NCI-H2107 treated with DMSO at 0.1 percent for 48 hours (cell line): ENCODE data around the gene CNTN4.
"Not testable (repeated sequence)": the region's sequence is repeated elsewhere in the genome, so short reads cannot be mapped to it uniquely, and the experiment has no call there.

Source experiments
- DNase-seq: peaks from one replicate; lab custom pipeline; 2025; ENCODE audit not compliant: unreplicated experiment; lab: John Stamatoyannopoulos, UW

Gene CNTN4

GRCh38 chr3:2883283-2883682 is 784.6 kb downstream of the CNTN4 start:
- DNase-seq, result no peak

GRCh38 chr3:2888592-2888991 is 789.9 kb downstream of the CNTN4 start:
- DNase-seq, result no peak

- DNase-seq, result no peak
These were observed 791.1 kb downstream of the CNTN4 start for GRCh38 chr3:2889736-2890135.

DNA sequence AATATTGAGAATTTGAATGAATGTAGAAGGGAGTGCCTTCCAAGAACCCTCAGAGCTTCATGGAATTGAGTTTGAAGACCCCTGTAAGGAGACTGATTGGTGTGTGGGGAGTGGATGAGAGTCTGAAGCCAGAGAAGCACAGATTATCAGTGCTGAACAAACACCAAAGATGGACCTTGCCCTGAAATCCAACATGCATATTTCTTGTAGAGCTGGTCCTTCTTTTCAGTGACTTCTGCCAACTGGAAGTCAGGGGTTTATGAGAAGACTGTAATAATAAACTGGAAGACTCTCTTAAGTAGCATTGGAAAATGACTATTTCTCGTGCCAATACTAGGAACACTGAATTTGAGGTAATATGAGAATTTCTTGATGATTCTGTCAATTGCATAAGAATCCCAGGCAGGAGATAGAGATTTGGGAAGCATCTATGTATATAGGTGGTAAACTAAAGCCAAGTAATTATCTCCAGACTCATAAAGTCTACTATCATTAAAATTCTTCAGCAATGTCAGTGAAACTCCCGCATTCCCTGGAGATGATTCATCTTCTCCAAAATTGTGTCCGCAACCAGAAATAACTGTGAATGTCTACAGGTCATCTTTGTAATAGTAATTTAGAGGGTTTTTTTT is 797.8 kb downstream of the CNTN4 start:
- DNase-seq, result no peak

DNA sequence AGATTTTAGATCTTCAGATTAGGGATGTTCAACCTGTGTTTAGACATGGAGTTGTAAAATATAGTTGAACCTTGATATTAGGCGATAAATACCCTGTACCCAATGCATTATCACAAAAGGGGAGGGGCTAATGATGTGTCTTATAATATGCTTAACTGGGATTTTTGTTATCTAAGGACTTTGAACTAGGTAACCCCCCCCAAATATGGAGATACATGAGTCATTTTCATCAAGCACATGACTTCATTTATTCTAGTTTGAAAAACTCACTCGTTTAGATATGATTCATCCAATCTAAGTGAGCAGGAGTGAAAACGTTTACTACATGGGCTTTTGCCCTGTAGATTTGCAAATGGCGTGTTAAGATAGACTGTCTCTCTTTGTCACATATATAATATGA is 799.2 kb downstream of the CNTN4 start:
- DNase-seq, result no peak

GRCh38 chr3:2898591-2899353 is 800.1 kb downstream of the CNTN4 start:
- DNase-seq, result no peak

GRCh38 chr3:2904054-2904453 is 805.4 kb downstream of the CNTN4 start:
- DNase-seq, result no peak

DNA sequence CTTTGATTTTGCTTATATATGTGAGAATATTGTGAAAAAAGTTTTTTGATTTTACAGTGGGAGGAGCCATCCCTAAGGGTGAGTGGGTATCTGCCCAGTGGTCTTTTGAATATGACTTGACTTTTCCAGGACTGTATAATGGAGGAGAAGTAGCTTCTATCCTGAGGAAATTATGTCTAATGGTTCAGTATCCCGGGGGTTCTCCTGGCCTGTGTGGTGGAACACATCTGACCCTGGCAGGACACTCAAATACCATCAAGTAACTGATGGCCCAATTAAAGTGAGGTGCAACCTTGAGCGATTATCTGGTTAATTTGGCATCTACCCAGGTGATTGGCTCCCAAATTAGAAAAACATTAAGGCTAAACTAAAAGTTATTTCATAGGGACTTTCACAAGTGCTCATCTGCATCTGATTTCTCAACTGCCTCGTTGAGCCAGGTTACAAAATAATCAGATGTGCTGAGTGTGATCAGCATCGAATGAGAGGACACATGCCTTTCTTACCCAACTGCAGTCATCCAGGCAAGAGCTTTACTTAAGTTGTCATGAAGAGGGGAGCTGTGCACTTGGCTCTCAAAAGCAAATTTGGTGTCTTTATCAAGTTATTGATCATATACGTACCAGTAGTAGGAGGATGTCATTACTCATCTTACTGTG is 810.2 kb downstream of the CNTN4 start:
- no peak for DNase-seq

GRCh38 chr3:2910997-2911396 is 812.3 kb downstream of the CNTN4 start:
- DNase-seq, result no peak

DNA sequence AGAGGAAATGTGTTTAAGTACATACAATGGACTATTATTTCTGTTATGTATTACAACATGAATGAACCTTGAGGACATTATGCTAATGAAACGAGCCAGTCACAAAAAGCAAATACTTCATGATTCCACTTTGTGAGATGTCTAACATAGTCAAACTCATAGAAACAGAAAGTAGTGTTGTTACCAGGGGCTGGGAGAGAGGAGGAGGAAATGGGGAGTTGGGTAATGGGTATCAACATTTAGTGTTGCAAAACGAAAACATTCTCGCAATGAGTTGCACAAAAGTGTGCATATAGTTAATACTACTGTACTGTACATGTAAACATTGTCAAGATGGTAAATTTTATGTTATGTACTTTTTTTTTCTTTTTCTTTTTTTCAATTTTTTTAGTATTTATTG is 817.2 kb downstream of the CNTN4 start:
- DNase-seq, result no peak

DNA sequence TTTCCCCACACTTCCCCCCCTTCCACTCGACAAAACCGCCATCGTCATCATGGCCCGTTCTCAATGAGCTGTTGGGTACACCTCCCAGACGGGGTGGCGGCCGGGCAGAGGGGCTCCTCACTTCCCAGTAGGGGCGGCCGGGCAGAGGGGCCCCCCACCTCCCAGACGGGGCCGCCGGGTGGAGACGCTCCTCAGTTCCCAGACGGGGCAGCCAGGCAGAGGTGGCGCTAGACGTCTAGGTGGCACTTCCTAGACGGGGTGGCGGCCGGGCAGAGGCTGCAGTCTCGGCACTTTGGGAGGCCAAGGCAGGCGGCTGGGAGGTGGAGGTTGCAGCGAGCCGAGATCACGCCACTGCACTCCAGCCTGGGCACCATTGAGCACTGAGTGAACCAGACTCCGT is 818.0 kb downstream of the CNTN4 start:
- DNase-seq, result not testable (repeated sequence)

DNA sequence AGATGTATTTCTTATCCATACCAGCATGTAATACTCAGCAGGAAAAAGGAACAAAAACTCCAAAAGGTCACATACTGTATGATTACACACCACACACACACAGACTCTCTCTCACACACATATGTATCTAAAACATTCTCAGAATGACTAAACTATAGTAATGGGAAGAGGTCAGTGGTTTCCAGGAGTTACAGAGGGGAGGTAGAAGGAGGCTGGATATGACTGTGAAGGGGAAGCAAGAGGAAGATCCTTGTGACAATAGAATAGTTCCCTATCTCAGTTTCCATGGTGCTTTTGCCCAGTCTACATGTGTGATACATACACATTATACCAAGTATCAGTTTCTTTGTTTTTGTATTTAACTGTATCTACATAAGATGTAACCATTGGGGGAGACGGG is 821.4 kb downstream of the CNTN4 start:
- DNase-seq, result no peak

DNA sequence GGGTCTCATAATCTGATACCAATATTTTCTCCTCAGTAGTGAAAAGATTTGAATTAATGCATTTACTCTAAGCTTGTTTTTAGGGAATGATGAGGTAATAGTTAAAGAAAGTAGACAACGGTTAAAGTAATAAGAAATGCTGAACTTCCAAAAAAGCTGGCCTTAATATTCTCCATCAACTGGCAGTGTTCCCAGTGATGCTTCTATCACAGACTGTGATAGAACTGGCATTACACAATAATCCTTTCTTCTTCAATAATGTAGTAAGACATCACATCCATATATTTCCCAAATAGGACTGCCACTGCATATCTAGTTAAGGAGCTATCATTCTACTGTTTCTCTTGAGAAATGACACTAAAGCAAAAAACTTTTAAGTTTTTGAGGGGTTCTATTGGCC is 822.8 kb downstream of the CNTN4 start:
- DNase-seq, result no peak

DNA sequence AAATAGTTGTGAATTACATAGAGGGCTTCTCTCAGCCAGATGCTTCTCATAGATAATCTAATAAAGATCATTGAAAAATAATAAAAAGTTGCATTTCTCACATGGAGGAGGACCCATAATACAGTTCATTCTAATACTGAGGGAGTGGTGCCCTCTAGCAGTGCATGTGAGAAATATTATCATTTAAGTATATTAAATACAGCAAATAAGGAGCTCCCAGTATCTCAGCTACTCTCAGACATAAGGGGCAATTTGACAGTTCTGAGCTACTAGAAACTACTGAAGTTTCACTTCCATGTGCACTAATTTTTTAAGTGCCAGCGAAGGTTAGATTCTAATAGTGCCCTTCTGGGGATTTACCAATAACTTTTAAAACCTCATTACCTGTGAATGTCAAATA is 823.2 kb downstream of the CNTN4 start:
- DNase-seq, result peak; percentile 2

DNA sequence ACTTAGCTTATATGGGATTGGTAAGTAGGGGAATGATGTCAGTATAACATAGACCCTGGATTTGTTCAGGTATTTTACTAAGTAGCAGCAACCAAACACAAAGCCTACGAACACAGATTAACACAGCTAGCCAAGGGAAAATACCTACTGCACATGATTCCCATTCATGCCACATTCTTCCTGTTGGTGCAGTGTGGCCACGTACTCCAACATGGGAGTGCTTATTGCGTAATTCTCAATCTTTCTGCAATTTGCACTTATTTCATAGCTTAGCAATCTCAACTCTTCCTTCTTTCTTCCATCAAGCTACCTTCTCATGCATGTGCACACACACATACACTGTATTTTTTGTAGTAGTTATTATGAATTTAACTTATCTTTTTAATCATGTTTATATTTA is 824.7 kb downstream of the CNTN4 start:
- DNase-seq, result no peak

DNA sequence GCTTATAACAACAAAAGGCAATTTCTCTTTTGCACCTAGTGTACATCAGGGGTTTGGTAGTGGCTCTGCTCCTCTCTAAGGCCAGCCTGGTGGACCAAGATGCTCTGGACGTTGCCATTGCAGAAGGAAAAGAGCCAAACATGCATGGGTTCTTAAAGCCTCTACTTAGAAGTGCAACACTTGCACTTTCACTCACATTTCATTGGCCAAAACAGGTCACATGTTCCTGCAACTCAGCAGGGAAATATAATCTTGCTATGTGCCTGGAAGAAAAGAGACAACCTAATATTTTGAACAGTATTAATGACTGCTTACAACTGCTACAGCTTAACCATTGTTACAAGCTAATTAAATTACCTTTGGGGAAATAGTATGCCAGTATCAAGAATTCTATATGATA is 828.6 kb downstream of the CNTN4 start:
- DNase-seq, result no peak

DNA sequence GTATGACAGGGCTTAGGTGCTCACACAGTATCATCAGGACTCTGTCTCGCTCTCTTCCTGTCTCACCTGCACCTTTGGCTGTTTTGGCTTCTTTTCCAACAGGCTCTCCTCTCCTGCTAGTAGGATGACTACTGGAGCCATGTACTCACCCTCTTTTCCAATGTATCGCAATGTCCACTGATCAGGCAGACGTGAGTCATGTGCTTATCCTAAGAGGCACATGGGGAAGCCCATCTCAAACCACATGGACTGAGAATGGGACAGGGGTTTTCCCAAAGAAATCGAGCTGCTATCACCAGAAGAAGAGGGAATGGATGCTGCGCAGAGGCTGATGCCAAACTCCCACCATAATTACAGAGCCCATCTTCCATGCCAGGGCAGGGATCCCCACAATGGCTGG is 830.9 kb downstream of the CNTN4 start:
- no peak for DNase-seq

DNA sequence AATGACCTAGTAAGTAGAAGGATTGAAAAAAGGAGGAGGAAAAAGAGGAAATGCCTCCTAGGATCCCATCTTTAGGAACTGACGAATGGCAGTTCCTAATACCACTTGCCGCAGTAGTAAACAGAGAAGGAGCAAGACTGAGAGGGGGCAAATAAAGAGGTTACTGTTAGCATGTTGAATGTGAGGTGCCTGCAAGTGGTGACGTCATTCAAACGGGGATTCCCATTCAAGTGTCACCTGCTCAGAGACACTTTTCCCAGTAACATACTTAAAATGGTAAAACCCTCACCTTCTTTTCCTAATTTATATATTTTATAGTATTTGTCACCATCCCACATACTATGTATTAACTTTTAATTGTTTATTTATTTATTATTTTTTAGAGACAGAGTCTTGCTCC is 832.6 kb downstream of the CNTN4 start:
- DNase-seq, result no peak

- no peak for DNase-seq
These were observed 835.9 kb downstream of the CNTN4 start for GRCh38 chr3:2934541-2934940.

- DNase-seq, result no peak
These were observed 838.4 kb downstream of the CNTN4 start for GRCh38 chr3:2937055-2937454.

DNA sequence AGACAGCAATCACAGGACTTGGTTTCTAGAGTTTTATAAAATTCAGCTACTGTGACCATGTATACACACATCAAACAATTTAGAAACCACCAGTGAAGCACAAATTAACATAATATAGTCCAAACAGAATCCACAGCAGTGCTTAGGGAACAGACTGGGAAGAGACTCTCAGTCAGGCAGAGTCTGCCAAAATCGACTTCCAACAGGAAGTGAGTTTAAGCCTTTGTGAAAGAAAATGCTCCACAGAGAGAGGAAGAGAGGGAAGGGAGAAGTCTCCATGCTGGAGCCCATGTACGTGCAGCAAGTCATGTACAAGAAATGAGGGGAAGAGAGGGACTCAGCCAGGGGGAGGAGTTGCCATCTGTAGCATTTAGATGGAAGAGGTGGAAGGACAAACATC is 838.9 kb downstream of the CNTN4 start:
- no peak for DNase-seq

DNA sequence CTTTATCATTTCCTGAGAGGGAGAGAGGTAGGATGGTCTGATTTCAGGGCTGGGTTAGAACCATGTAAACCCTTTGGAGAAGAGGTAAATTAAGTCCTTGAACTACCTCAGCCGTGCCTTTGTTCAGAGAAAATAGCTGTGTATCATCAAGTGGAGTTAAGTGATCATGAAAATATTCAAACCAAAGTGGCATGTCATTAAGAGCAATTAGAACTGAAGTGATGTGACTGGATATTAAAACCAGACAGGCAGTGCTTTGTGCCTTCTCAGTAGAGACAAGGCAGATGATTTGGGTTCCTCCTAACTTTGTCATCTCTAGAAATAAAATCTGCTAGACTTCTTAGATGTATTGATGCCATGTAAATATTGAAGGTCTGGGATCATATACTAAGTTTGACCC is 840.0 kb downstream of the CNTN4 start:
- DNase-seq, result peak; percentile 5
